DND-41 (cell line): ENCODE measurements around the gene SHROOM3.

ENCODE experiments used
- ATAC-seq: fragments of 200-7000 bp; cut with Tn5 transposase; 3 replicates; pipeline ENCODE4 v1.9.1; 2021; ENCODE audit warnings: low read depth; ENCODE audit not compliant: insufficient read depth
- DNase-seq: peaks from one replicate; pipeline ENCODE4 v3.0.0-alpha.2; 2020
- H2AFZ ChIP-seq: 2 replicates; pipeline ENCODE4 v1.6.0; 2012; ENCODE audit warnings: low read depth, low read length
- H3K27ac ChIP-seq: 2 replicates; pipeline ENCODE4 v1.5.1; 2012; ENCODE audit warnings: low read length, inconsistent platforms
- H3K27me3 ChIP-seq: fragments of 200-600 bp; sonication (generic); 2 replicates; pipeline ENCODE4 v1.6.0; 2012; ENCODE audit warnings: low read length, mild to moderate bottlenecking, inconsistent platforms; ENCODE audit not compliant: insufficient read depth, poor library complexity
- H3K36me3 ChIP-seq: 2 replicates; pipeline ENCODE4 v1.5.1; 2012; ENCODE audit warnings: low read length, inconsistent platforms; ENCODE audit not compliant: insufficient read depth
- H3K4me1 ChIP-seq: 2 replicates; pipeline ENCODE4 v1.5.1; 2012; ENCODE audit warnings: mild to moderate bottlenecking, low read length; ENCODE audit not compliant: insufficient read depth
- H3K4me2 ChIP-seq: 2 replicates; pipeline ENCODE4 v1.6.0; 2012; ENCODE audit warnings: mild to moderate bottlenecking, moderate library complexity, low read length, inconsistent platforms; ENCODE audit not compliant: insufficient read depth
- H3K4me3 ChIP-seq, 2 experiments: fragments of 200-600 bp in 1 of 2; shearing (Covaris generic) in 1 of 2; 2 replicates each; pipeline ENCODE4 v1.5.1; 2012 to 2016; ENCODE audit warnings: inconsistent platforms in 2 of 2, low read length in 2 of 2, mild to moderate bottlenecking in 2 of 2, low read depth in 1 of 2, moderate library complexity in 1 of 2
- H3K79me2 ChIP-seq: 2 replicates; pipeline ENCODE4 v1.6.0; 2012; ENCODE audit warnings: low read length, inconsistent platforms; ENCODE audit not compliant: insufficient read depth
- H3K9ac ChIP-seq: 2 replicates; pipeline ENCODE4 v1.6.0; 2012; ENCODE audit warnings: low read depth, mild to moderate bottlenecking, inconsistent platforms, low read length, moderate library complexity
- H3K9me3 ChIP-seq: 2 replicates; pipeline ENCODE4 v1.5.1; 2012; ENCODE audit warnings: low read length, moderate library complexity, mild to moderate bottlenecking, inconsistent platforms; ENCODE audit not compliant: insufficient read depth, severe bottlenecking
- H4K20me1 ChIP-seq: 2 replicates; pipeline ENCODE4 v1.6.0; 2012; ENCODE audit warnings: low read length; ENCODE audit not compliant: insufficient read depth
- CTCF ChIP-seq: IDR thresholded peaks from 2 replicates; pipeline ENCODE4 v1.5.1; 2012; ENCODE audit warnings: borderline replicate concordance, low read length, moderate library complexity, mild to moderate bottlenecking; ENCODE audit not compliant: poor library complexity, severe bottlenecking; ENCODE audit errors: extremely low read depth
- EZH2 ChIP-seq: IDR thresholded peaks from 3 replicates; pipeline ENCODE4 v1.6.1; 2012; ENCODE audit warnings: borderline replicate concordance, low read depth, mild to moderate bottlenecking, moderate library complexity, low read length, inconsistent platforms; ENCODE audit not compliant: severe bottlenecking

Gene SHROOM3

DNA sequence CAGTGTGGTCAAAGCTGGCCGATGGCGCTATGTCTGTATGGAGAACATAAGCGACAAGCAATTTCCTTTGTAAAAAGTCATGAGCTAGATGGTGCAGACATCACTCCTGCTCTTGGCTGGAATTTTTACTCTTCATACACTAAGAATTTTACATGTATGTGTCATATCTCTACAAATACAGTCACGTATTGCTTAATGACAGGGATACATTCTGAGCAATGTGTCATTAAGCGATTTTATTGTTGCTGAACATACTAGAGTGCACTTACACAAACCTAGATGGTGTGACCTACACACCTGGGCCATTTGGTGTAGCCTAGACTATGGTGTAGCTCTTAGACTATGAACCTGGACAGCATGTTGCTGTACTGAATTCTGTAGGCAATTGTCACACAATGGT, 277.5 kb downstream of the SHROOM3 start:
- no peak for TF ChIP-seq EZH2
- TF ChIP-seq CTCF: no peak
- Histone ChIP-seq H4K20me1 (no peaks in the 10 kb centered on the region), H3K79me2 (no peaks in the 10 kb centered on the region), H3K4me3 (no peak overlapping the region), H3K9ac (no peak overlapping the region), H3K4me2 (no peak overlapping the region), H3K4me1 (no peaks in the 10 kb centered on the region), H3K9me3 (no peaks in the 10 kb centered on the region), H3K36me3 (no peaks in the 10 kb centered on the region), H3K27me3 (peaks cover 6% of the 10 kb centered on the region), H2AFZ (no peak overlapping the region), H3K27ac (no peak overlapping the region)
- DNase-seq (no peak), ATAC-seq (no peak)

DNA sequence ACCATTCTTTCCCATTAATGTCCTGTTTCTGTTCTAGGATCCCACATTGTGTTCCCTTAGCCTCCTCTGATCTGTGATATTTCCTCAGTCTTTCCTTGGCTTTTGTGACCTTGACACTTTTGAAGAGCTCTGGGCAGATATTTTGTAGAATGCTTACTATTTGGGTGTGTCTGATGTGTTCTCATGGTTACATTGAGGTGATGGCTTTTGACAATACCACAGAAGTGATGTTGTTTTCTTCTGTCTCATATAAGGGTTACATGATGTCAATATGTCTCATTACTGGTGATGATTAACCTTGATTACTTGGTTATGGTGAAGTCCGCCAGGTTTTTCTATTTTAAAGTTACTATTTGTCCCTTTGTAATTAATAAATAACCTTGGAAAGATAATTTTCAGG, 279.2 kb downstream of the SHROOM3 start:
- Histone ChIP-seq H4K20me1 (no peaks in the 10 kb centered on the region), H3K27ac (no peak overlapping the region), H3K9me3 (no peaks in the 10 kb centered on the region), H3K4me2 (no peak overlapping the region), H3K9ac (no peak overlapping the region), H3K79me2 (no peaks in the 10 kb centered on the region), H2AFZ (no peak overlapping the region), H3K27me3 (peaks cover 6% of the 10 kb centered on the region), H3K36me3 (no peaks in the 10 kb centered on the region), H3K4me1 (no peaks in the 10 kb centered on the region), H3K4me3 (no peak overlapping the region)
- ATAC-seq (no peak), DNase-seq (no peak)
- no peak for TF ChIP-seq EZH2
- TF ChIP-seq CTCF: no peak

DNA sequence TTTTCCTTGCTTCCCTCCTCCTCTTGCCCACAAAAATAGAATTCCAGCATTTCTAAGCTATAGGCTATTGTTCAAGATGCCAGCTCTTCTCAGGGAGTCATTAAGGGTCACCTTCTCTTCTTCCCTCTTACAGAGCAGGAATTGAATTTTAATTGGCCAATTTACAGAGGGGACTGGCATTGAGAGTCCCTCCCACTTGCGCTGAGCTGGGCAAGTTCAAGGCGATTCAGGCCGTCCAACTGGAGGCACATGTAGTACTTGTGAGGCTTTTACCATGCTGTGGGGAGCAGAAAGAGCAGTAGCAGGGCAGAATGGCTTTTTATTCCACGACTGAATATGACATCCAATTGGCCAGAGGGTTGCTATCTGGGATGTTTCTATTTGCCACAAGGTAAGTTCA, 281.0 kb downstream of the SHROOM3 start:
- H3K9me3 ChIP-seq: no peaks in the 10 kb centered on the region
- no peak overlapping the region for H2AFZ ChIP-seq
- H3K9ac ChIP-seq: no peak overlapping the region
- no peak for DNase-seq
- H3K27me3 ChIP-seq: peaks cover 3% of the 10 kb centered on the region
- H3K4me3 ChIP-seq: no peak overlapping the region
- no peaks in the 10 kb centered on the region for H3K4me1 ChIP-seq
- H3K36me3 ChIP-seq: no peaks in the 10 kb centered on the region
- no peak for TF ChIP-seq CTCF
- no peak for TF ChIP-seq EZH2
- H3K4me2 ChIP-seq: no peak overlapping the region
- no peaks in the 10 kb centered on the region for H4K20me1 ChIP-seq
- H3K79me2 ChIP-seq: no peaks in the 10 kb centered on the region
- no peak overlapping the region for H3K27ac ChIP-seq
- no peak for ATAC-seq

DNA sequence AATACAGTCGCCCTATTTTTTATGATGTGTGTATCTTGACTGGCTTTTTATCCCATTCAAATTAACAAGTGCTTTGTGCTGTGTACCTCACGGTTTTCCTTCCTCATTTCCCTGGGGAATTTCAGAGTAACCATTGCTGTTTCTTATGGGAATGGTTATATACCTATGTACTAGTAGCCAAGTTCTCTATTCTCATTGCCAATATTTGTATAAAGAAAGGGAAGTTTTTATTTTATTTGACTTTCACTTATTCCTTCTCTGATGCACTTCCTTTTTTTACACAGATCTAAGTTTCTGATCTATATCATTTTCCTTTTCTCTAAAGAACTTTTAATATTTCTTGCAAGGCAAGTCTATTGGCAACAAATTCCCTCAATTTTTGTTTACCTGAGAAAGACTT, 281.6 kb downstream of the SHROOM3 start:
- no peaks in the 10 kb centered on the region for H3K9me3 ChIP-seq
- DNase-seq: no peak
- no peaks in the 10 kb centered on the region for H3K4me1 ChIP-seq
- H3K27ac ChIP-seq: no peak overlapping the region
- H3K36me3 ChIP-seq: no peaks in the 10 kb centered on the region
- no peak for TF ChIP-seq EZH2
- TF ChIP-seq CTCF: no peak
- ATAC-seq: no peak
- no peaks in the 10 kb centered on the region for H3K79me2 ChIP-seq
- no peak overlapping the region for H3K4me2 ChIP-seq
- no peaks in the 10 kb centered on the region for H4K20me1 ChIP-seq
- peaks cover 3% of the 10 kb centered on the region for H3K27me3 ChIP-seq
- no peak overlapping the region for H3K4me3 ChIP-seq
- H3K9ac ChIP-seq: no peak overlapping the region
- H2AFZ ChIP-seq: no peak overlapping the region
